GM10266 (cell line): ENCODE results near the gene XNDC1N.

ENCODE experiments used
- DNase-seq: peaks from one replicate; pipeline ENCODE4 v3.0.0; 2012; ENCODE audit errors: extremely low spot score
- TF ChIP-seq, protein P1 (sequence below): IDR thresholded peaks from 2 replicates; pipeline ENCODE4 v1.5.1; 2012; ENCODE audit warnings: mild to moderate bottlenecking, low read depth; ENCODE audit not compliant: control insufficient read depth, insufficient read depth; ENCODE audit errors: missing control alignments

The XNDC1N gene

GRCh38 chr11:71927820-71928736 is at the start of gene XNDC1N:
Gene XNDC1N (minus strand): TSS chr11:71928594. CDS start chr11:71923353, 5,241 bp downstream.
- peak; percentile 68 for DNase-seq
- TF ChIP-seq, protein P1, sequence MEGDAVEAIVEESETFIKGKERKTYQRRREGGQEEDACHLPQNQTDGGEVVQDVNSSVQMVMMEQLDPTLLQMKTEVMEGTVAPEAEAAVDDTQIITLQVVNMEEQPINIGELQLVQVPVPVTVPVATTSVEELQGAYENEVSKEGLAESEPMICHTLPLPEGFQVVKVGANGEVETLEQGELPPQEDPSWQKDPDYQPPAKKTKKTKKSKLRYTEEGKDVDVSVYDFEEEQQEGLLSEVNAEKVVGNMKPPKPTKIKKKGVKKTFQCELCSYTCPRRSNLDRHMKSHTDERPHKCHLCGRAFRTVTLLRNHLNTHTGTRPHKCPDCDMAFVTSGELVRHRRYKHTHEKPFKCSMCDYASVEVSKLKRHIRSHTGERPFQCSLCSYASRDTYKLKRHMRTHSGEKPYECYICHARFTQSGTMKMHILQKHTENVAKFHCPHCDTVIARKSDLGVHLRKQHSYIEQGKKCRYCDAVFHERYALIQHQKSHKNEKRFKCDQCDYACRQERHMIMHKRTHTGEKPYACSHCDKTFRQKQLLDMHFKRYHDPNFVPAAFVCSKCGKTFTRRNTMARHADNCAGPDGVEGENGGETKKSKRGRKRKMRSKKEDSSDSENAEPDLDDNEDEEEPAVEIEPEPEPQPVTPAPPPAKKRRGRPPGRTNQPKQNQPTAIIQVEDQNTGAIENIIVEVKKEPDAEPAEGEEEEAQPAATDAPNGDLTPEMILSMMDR: no peak

- peak; percentile 38 for DNase-seq
- TF ChIP-seq, protein P1: peak; percentile 69
Measured at GRCh38 chr11:71977743-71978418, 49.5 kb upstream of the XNDC1N start.

GRCh38 chr11:71977090-71977489 is 48.7 kb upstream of the XNDC1N start:
- no peak for DNase-seq
- TF ChIP-seq, protein P1: no peak

GRCh38 chr11:71976551-71976950 is 48.2 kb upstream of the XNDC1N start:
- TF ChIP-seq, protein P1: no peak

DNA sequence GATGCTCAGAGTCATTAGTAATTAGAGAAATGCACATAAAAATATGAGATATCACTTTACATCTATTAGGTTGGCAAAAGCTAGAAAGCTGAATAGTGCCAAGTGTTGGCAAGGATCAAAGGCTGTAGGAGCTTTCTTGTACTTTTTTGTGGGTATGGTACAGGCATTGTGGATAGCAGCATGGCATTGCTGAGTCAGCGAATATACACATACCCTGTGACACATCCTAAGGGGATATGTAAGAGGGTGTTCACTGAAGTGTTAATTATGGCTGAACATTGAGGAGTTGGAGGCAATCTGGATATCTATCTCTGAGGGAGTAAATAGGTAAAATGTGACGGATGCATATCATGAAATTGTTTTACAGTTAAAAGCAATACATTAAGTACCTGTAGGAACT is 43.3 kb upstream of the XNDC1N start:
- TF ChIP-seq, protein P1: no peak
- DNase-seq: no peak

More at GRCh38 chr11:71976551-71976950, 48.2 kb upstream of the XNDC1N start:
- DNase-seq: no peak

DNA sequence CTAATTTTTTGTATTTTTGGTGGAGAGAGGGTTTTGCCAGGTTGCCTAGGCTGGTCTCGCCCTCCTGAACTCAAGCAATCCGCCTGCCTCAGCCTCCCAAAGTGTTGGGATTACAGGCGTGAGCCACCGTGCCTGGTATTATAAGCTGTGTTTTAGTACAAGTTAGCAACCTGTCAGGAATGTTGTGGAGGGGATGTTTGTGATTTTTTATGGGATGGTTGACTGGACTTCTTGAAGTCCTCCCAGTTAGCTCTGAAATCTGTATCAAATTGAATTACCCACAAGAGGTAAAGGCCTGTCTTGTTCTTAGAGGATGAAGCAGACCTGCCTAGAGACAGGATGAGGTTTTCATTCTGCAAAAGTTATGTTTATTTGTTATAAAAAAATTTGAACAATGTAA is 36.2 kb upstream of the XNDC1N start:
- TF ChIP-seq, protein P1: no peak
- no peak for DNase-seq
